RWPE2 (cell line): ENCODE results near the gene ADD1.

ENCODE experiments used
- ATAC-seq: fragments of 200-7000 bp; cut with Tn5 transposase; 3 replicates; pipeline ENCODE4 v1.9.1; 2021; ENCODE audit warnings: low read depth
- DNase-seq: peaks from one replicate; pipeline ENCODE4 v3.0.0-alpha.2; 2020; ENCODE audit warnings: low spot score
- H3K27ac ChIP-seq: fragments of 450-650 bp; 2 replicates; pipeline ENCODE4 v1.5.1; 2017; ENCODE audit warnings: mild to moderate bottlenecking; ENCODE audit not compliant: poor library complexity, severe bottlenecking
- H3K27me3 ChIP-seq: fragments of 250-450 bp; sonication (Bioruptor Pico); 2 replicates; pipeline ENCODE4 v1.5.1; 2021; ENCODE audit warnings: mild to moderate bottlenecking, moderate library complexity; ENCODE audit not compliant: insufficient read depth, poor library complexity, severe bottlenecking
- H3K36me3 ChIP-seq: fragments of 250-450 bp; sonication (Bioruptor Pico); 2 replicates; pipeline ENCODE4 v1.5.1; 2020; ENCODE audit warnings: low read depth, mild to moderate bottlenecking, moderate library complexity
- H3K4me1 ChIP-seq: fragments of 250-450 bp; sonication (Bioruptor Pico); 2 replicates; pipeline ENCODE4 v1.5.1; 2021; ENCODE audit warnings: mild to moderate bottlenecking, moderate library complexity; ENCODE audit not compliant: insufficient read depth, poor library complexity, severe bottlenecking
- H3K4me3 ChIP-seq: fragments of 250-450 bp; sonication (Bioruptor Pico); 2 replicates; pipeline ENCODE4 v1.5.1; 2021; ENCODE audit warnings: mild to moderate bottlenecking, moderate library complexity; ENCODE audit not compliant: severe bottlenecking
- H3K9me3 ChIP-seq: fragments of 250-450 bp; sonication (Bioruptor Pico); 2 replicates; pipeline ENCODE4 v1.5.1; 2021; ENCODE audit warnings: mild to moderate bottlenecking, moderate library complexity; ENCODE audit not compliant: severe bottlenecking
- CTCF ChIP-seq: fragments of 450-650 bp; IDR thresholded peaks from one replicate; pipeline ENCODE4 v1.5.1; 2017; ENCODE audit warnings: mild to moderate bottlenecking, moderate library complexity; ENCODE audit not compliant: poor library complexity, severe bottlenecking

The ADD1 gene

DNA sequence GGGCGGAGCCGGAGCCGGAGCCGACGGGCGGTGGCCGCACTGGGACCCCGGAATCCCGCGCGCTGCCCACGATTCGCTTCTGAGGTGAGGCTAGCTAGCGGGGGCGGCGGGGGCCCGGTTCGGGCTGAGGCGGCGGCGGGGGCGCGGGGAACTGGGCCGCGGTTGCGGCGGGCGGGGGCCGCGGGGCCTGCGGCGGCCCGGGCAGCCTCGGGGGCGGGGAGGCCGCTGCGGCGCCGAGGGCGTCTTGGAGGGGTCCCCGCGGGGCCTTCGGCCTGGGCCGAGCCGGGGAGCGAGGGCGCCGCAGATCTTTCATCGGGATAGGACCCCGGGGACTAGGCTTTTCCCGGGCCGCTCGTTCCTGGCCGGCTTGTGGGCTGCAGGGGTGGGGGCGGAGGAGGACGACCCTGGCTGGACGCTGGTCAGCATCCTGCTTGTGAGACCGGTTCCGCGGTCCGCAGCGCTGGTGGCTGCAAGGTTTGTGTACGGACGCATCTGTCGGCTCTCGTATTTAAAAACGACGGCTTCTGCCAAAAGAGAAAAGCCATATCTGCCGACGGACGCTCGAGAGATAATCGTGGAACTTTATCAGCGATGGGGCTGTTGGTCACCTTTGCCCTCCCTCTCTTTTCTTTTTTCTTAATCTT, 419 bp downstream of the ADD1 start:
- peak; percentile 3; the same call in 2 of the 3 replicates for ATAC-seq
- no peak for DNase-seq
- H3K4me3 ChIP-seq = peak overlapping the region; percentile 86
- TF ChIP-seq CTCF = no peak
- no peaks in the 10 kb centered on the region for H3K36me3 ChIP-seq
- H3K27me3 ChIP-seq = no peaks in the 10 kb centered on the region
- no peaks in the 10 kb centered on the region for H3K9me3 ChIP-seq
- H3K4me1 ChIP-seq = peaks cover 9% of the 10 kb centered on the region
- peak overlapping the region; percentile 50 for H3K27ac ChIP-seq

GRCh38 chr4:2846172-2846571, 2.5 kb downstream of the ADD1 start:
- Histone ChIP-seq H3K9me3 (no peaks in the 10 kb centered on the region), H3K4me3 (no peak overlapping the region), H3K36me3 (no peaks in the 10 kb centered on the region), H3K4me1 (peaks cover 9% of the 10 kb centered on the region), H3K27ac (no peak overlapping the region), H3K27me3 (no peaks in the 10 kb centered on the region)
- DNase-seq = no peak
- ATAC-seq = no peak
- TF ChIP-seq CTCF = no peak

GRCh38 chr4:2847302-2847871, 3.7 kb downstream of the ADD1 start:
- H3K27me3 ChIP-seq = no peaks in the 10 kb centered on the region
- ATAC-seq (no peak), DNase-seq (no peak)
- no peak for TF ChIP-seq CTCF
- no peaks in the 10 kb centered on the region for H3K36me3 ChIP-seq
- H3K27ac ChIP-seq = no peak overlapping the region
- no peak overlapping the region for H3K4me3 ChIP-seq
- H3K4me1 ChIP-seq = peaks cover 9% of the 10 kb centered on the region
- no peaks in the 10 kb centered on the region for H3K9me3 ChIP-seq

GRCh38 chr4:2848449-2848848, 4.8 kb downstream of the ADD1 start:
- Histone ChIP-seq H3K36me3 (peaks cover 4% of the 10 kb centered on the region), H3K9me3 (no peaks in the 10 kb centered on the region), H3K27ac (no peak overlapping the region), H3K27me3 (no peaks in the 10 kb centered on the region), H3K4me1 (peaks cover 9% of the 10 kb centered on the region), H3K4me3 (no peak overlapping the region)
- ATAC-seq (no peak), DNase-seq (no peak)
- no peak for TF ChIP-seq CTCF
